Lower lobe of right lung (tissue), 2 donors: ENCODE measurements around the gene ANTKMT. TPM values are rescaled to one million over a fixed set of nuclear protein-coding genes. Genes with fewer than 3 reads are reported as not detected.
A peak's percentile ranks its signal among the peaks of the same experiment; 100 is the strongest.
"Not testable (repeated sequence)": the region's sequence is repeated elsewhere in the genome, so short reads cannot be mapped to it uniquely, and the experiment has no call there.

Experiments
- ATAC-seq, 2 donors: fragments of 200-7000 bp; cut with Tn5 transposase; one replicate each; pipeline ENCODE4 v1.9.1; 2020 to 2022; ENCODE audit warnings: mild to moderate bottlenecking in 2 of 2, moderate library complexity in 2 of 2
- DNase-seq: peaks from one replicate; pipeline ENCODE4 v3.0.0-alpha.2; 2020
- H3K27ac ChIP-seq: fragments of 200-600 bp; one replicate; pipeline ENCODE4 v1.8.0; 2022
- H3K27me3 ChIP-seq: fragments of 200-600 bp; one replicate; pipeline ENCODE4 v1.8.0; 2022; ENCODE audit warnings: low read depth
- H3K36me3 ChIP-seq: fragments of 200-600 bp; one replicate; pipeline ENCODE4 v1.8.0; 2022; ENCODE audit warnings: mild to moderate bottlenecking
- H3K4me1 ChIP-seq: fragments of 200-600 bp; one replicate; pipeline ENCODE4 v1.8.0; 2022
- H3K4me3 ChIP-seq: fragments of 200-600 bp; one replicate; pipeline ENCODE4 v1.8.0; 2022; ENCODE audit warnings: mild to moderate bottlenecking
- H3K9me3 ChIP-seq: fragments of 200-600 bp; one replicate; pipeline ENCODE4 v1.8.0; 2022
- intact Hi-C: fragments of 100-400 bp; cut with DNase I; formaldehyde crosslinking; loops from one replicate; pipeline ENCODE4 v1.11.0; 2022
- total RNA-seq: library from RNA; stranded (reverse); fragmentation: NEBNext Ultra II Directional; extraction: Animal tissue kit (Norgen Biotek cat#: 25700); gene quantifications from one replicate; pipeline ENCODE4 v1.2.1, GENCODE V29; 2021
- TF ChIP-seq, protein P1 (sequence below): fragments of 200-600 bp; IDR thresholded peaks from one replicate; pipeline ENCODE4 v1.8.0; 2022; ENCODE audit warnings: antibody characterized with exemption, mild to moderate bottlenecking
- donor health status: DM: no; HTN: yes; CAD: no; lungs with severe emphysema.

The ANTKMT gene
- total RNA-seq, 1 donor from 2014 or later: 36.5 TPM

DNA sequence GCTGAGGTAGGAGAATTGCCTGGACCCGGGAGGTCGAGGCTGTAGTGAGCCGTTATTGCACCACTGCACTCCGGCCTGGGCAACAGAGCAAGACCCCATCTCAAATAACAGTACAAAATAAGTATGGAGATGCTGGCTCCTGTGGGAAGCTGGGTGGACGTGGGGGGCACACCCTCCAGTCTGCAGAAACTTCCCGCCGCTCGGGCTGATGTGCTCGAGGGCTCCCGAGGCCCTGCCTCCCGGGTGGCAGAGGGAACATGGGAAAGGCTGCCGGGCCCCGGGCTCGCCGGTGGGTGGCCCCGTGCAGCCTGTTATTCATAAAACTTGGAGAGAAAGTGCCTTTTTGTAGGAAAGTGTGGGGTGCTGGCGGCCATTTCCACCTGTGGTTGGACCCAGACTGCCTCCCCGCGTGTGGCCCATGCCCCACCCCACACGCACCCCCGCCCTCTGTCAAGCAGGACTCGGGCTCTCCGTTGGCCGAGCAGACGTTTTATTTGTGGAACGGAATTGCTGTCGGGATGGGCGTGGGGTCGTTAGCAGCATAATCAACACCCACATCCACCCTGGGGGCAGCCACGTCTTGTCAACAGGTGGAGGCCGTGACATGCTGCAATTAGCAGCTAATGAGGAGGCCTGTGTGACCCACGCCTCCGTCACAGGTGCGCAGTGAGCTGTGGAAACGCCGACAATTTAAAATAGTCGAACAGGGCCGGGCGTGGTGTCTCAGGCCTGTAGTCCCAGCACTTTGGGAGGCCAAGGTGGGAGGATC lies 27.2 kb downstream of the ANTKMT start:
- no peak for DNase-seq
- no peak for ATAC-seq
- Histone ChIP-seq H3K4me1 (no peaks in the 10 kb centered on the region), H3K4me3 (no peak overlapping the region), H3K9me3 (no peaks in the 10 kb centered on the region), H3K36me3 (no peaks in the 10 kb centered on the region), H3K27me3 (no peaks in the 10 kb centered on the region), H3K27ac (no peak overlapping the region)
- intact Hi-C loops: no loop called here
- TF ChIP-seq, protein P1, sequence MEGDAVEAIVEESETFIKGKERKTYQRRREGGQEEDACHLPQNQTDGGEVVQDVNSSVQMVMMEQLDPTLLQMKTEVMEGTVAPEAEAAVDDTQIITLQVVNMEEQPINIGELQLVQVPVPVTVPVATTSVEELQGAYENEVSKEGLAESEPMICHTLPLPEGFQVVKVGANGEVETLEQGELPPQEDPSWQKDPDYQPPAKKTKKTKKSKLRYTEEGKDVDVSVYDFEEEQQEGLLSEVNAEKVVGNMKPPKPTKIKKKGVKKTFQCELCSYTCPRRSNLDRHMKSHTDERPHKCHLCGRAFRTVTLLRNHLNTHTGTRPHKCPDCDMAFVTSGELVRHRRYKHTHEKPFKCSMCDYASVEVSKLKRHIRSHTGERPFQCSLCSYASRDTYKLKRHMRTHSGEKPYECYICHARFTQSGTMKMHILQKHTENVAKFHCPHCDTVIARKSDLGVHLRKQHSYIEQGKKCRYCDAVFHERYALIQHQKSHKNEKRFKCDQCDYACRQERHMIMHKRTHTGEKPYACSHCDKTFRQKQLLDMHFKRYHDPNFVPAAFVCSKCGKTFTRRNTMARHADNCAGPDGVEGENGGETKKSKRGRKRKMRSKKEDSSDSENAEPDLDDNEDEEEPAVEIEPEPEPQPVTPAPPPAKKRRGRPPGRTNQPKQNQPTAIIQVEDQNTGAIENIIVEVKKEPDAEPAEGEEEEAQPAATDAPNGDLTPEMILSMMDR: no peak

DNA sequence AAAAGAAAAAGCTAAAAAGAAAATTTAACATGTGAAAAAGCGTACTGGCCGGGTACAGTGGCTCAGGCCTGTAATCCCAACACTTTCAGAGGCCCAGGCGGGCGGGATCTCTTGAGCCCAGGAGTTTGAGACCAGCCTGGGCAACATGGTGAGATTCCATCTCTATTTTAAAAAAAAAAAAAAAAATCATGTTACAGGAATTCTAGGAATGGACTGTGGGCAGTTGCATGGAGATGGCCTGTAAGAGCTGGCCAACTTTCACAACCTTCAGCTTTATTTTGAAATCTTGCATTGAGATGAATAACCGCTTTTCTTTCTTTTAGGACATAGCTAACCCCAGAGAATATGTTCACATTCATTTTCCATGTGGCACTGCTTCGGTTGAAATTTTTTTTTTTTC lies 28.1 kb downstream of the ANTKMT start:
- H3K27ac ChIP-seq: no peak overlapping the region
- no peak overlapping the region for H3K4me3 ChIP-seq
- intact Hi-C loops: no loop called here
- H3K36me3 ChIP-seq: no peaks in the 10 kb centered on the region
- TF ChIP-seq, protein P1: no peak
- H3K9me3 ChIP-seq: no peaks in the 10 kb centered on the region
- DNase-seq (no peak), ATAC-seq (no peak)
- H3K27me3 ChIP-seq: no peaks in the 10 kb centered on the region
- no peaks in the 10 kb centered on the region for H3K4me1 ChIP-seq

DNA sequence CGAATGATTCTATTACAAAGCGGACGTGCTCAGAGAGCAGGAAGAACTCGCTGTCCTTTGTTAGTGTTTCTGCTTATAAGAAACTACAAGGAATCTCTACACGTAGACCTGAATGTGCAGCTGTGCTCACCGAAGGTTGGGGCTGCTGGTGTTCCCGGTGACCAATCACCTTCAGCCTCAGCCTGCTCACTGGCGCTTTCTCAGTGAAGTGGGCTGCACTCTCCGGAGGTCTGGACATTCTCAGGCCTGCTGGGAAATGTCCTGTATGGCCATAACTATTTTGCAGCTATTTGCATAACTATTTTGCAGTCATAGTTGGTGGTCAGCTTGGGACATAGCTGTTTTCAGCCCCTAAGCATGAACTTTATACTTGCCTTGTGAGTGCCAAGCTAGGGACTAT lies 29.5 kb downstream of the ANTKMT start:
- Histone ChIP-seq H3K9me3 (no peaks in the 10 kb centered on the region), H3K4me1 (no peaks in the 10 kb centered on the region), H3K27ac (no peak overlapping the region), H3K27me3 (no peaks in the 10 kb centered on the region), H3K4me3 (no peak overlapping the region), H3K36me3 (no peaks in the 10 kb centered on the region)
- ATAC-seq (no peak), DNase-seq (no peak)
- TF ChIP-seq, protein P1: no peak
- intact Hi-C loops: no loop called here

- Histone ChIP-seq H3K4me3 (no peak overlapping the region), H3K27ac (no peak overlapping the region)
- DNase-seq: peak; percentile 49
Observed at GRCh38 chr16:751152-752006, 30.4 kb downstream of the ANTKMT start.

DNA sequence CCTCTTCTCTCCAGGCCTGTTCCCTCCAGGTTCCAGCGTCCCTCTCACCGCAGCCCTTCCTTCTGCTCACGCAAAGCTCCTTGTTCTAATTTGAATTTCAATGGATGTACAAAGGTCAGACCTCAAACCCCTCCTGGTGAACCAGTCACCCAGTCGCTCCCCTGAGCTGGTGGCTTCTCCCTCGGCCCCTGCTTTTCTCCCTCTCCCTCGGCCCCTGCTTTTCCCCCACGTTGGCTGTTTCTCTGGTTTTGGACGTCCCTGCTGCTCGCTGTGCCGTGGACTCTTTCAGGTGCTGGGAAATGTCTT lies 31.0 kb downstream of the ANTKMT start:
- no peaks in the 10 kb centered on the region for H3K9me3 ChIP-seq
- no peak overlapping the region for H3K27ac ChIP-seq
- intact Hi-C loops: no loop called here
- H3K36me3 ChIP-seq: no peaks in the 10 kb centered on the region
- no peak for ATAC-seq
- DNase-seq: no peak
- H3K4me1 ChIP-seq: no peaks in the 10 kb centered on the region
- H3K27me3 ChIP-seq: no peaks in the 10 kb centered on the region
- TF ChIP-seq, protein P1: no peak
- H3K4me3 ChIP-seq: no peak overlapping the region

More at GRCh38 chr16:751152-752006, 30.4 kb downstream of the ANTKMT start:
- H3K27me3 ChIP-seq: no peaks in the 10 kb centered on the region
- H3K36me3 ChIP-seq: no peaks in the 10 kb centered on the region
- H3K9me3 ChIP-seq: no peaks in the 10 kb centered on the region
- intact Hi-C loops: no loop called here
- peak; percentile 63 to 82 for ATAC-seq
- H3K4me1 ChIP-seq: no peaks in the 10 kb centered on the region
- TF ChIP-seq, protein P1: no peak

GRCh38 chr16:754121-754607 lies 33.2 kb downstream of the ANTKMT start:
- H3K4me3 ChIP-seq, H3K27me3 ChIP-seq, H3K27ac ChIP-seq, H3K36me3 ChIP-seq, DNase-seq, intact Hi-C loops, ATAC-seq, H3K4me1 ChIP-seq, H3K9me3 ChIP-seq: not testable (repeated sequence)
